Activated naive CD8-positive, alpha-beta T cell treated with anti-CD3 and anti-CD28 coated beads, Interleukin-2, amount 10 ng/mL, durations not matched to agents 7 days and 5 days (primary cell): ENCODE measurements around the gene FBXL3. TPM values are rescaled to one million over a fixed set of nuclear protein-coding genes. Genes with fewer than 3 reads are reported as not detected.

Experiments
- ATAC-seq: fragments of 150-1000 bp; cut with Tn5 transposase; one replicate; pipeline ENCODE4 v1.10.0; 2021; ENCODE audit warnings: low read depth, moderate library complexity
- POLR2A ChIA-PET: fragments of 350-600 bp; sonication (Branson Sonifier 250); formaldehyde crosslinking; loops from one replicate; lab custom pipeline; 2021; ENCODE audit warnings: antibody characterized with exemption; lab: Charles Lee
- DNase-seq: peaks from one replicate; pipeline ENCODE4 v3.0.0; 2021
- H3K27ac Mint-ChIP-seq: one replicate; pipeline ENCODE4 v1.8.0; 2022; ENCODE audit warnings: mild to moderate bottlenecking, mixed read lengths
- H3K27me3 Mint-ChIP-seq: one replicate; pipeline ENCODE4 v1.8.0; 2022; ENCODE audit warnings: mild to moderate bottlenecking, moderate library complexity, mixed read lengths
- H3K36me3 Mint-ChIP-seq: one replicate; pipeline ENCODE4 v1.8.0; 2021; ENCODE audit warnings: mild to moderate bottlenecking, mixed read lengths
- H3K4me1 Mint-ChIP-seq: one replicate; pipeline ENCODE4 v1.8.0; 2021; ENCODE audit warnings: mixed read lengths
- H3K4me3 Mint-ChIP-seq: one replicate; pipeline ENCODE4 v1.8.0; 2022; ENCODE audit warnings: mild to moderate bottlenecking, moderate library complexity, mixed read lengths
- H3K9me3 Mint-ChIP-seq: one replicate; pipeline ENCODE4 v1.8.0; 2021; ENCODE audit warnings: mixed read lengths
- total RNA-seq, 2 experiments: library from RNA; stranded (reverse); gene quantifications; one replicate each; pipeline ENCODE4 v1.2.3, GENCODE V29; 2021

Gene FBXL3
- total RNA-seq, 2 experiments from 2014 or later: 46.1 to 47.7 TPM

DNA sequence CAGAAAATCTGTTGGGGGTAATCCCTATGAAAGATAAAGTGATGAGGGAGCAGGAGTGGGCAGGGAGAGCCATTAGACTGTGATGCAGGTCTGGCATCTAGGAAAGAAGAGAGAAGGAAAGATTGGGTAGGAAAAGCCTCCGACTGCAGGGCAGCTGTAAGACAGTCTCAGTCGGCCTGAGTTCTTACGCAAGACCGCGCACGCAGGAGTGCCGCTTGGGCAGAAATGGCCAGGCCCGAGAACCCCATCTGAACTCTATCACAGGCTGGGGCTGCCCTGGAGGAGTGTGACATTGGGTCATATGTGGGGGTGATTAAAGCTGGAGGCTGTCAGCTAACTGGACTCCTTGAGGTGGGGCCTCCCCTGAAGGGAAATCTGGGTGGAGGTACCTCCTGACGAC, 13.9 kb upstream of the FBXL3 start:
- H3K27ac Mint-ChIP-seq: no peak overlapping the region
- H3K36me3 Mint-ChIP-seq: peaks cover 3% of the 10 kb centered on the region
- POLR2A ChIA-PET: interaction anchor here (1.5 kb wide), 1 partner anchor 49 kb away, joined by 4 read pairs; the partner anchor contains the start of gene CLN5
- no peak for ATAC-seq
- H3K4me3 Mint-ChIP-seq: no peak overlapping the region
- peaks cover 2% of the 10 kb centered on the region for H3K4me1 Mint-ChIP-seq
- DNase-seq: no peak
- no peaks in the 10 kb centered on the region for H3K27me3 Mint-ChIP-seq
- no peaks in the 10 kb centered on the region for H3K9me3 Mint-ChIP-seq

DNA sequence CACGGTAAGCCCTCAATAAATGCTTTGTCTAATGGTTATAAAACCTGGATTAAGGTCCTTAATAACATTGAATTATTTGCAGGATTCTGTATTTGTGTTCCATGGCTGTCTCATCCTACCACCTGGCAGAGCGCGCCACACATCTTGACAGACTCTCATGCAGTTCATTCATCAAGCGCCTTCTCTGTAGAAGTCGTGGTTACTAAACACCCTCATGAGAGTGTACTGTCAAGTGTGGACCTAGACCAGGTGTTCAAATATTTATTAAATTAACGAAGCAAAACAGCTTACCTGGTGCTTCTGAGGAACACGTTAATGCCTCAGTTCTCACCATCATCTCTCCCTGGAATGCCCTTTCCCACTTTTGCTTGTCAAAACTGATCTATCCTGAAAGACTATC, 13.1 kb upstream of the FBXL3 start:
- POLR2A ChIA-PET: no interaction called here
- no peak overlapping the region for H3K27ac Mint-ChIP-seq

DNA sequence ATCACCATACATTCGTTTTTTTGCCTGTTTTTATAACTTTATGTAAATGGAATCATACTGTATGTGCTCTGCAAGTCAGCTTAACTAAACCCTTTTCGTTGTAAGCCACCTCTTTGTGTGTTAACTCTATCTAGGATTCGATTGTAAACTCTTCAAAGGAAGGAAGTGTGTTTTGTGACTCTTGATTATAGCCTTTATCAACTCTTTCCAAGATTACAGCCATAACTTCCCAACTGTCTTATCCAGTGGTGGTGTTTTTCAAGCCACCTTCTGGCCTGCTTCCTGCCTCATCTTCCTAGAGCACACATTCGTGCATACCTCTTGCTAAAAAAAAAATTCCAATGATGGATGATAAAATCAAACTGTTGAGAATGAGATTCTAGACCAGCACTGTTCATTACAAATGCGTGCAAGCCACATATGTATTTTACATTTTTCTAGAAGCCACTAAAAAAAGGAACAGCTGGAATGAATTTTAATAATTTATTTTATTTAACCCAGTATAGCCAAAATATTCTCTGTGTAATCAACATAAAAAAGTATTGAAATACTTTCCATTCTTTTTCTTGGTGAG, 12.0 kb upstream of the FBXL3 start:
- no peak for ATAC-seq
- POLR2A ChIA-PET: no interaction called here

More for the DNA sequence above, 13.1 kb upstream of the FBXL3 start:
- H3K4me1 Mint-ChIP-seq: peaks cover 2% of the 10 kb centered on the region
- H3K27me3 Mint-ChIP-seq: no peaks in the 10 kb centered on the region
- DNase-seq (no peak), ATAC-seq (no peak)
- no peaks in the 10 kb centered on the region for H3K9me3 Mint-ChIP-seq
- H3K4me3 Mint-ChIP-seq: no peak overlapping the region
- H3K36me3 Mint-ChIP-seq: peaks cover 3% of the 10 kb centered on the region

DNA sequence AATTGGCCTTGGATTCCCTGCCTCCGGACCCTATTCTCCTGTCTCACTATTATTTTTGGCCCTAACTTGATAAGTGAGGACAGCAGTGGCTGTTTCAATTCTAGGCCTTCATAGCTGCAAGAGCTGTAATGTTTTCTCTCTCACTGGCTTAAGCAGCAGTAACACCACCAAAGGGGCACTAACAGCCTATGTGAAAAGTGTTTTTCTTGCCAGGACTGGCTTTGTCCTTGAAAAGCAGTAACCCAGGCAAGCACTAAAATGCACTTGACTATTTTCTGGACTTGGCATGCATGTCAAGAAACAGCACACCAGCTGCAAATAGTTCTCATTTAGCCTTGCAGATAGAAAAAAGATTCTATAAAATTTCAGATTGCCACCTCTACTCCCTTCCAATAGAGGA, 9.3 kb upstream of the FBXL3 start:
- DNase-seq: no peak
- Mint-ChIP-seq H3K27me3 (no peaks in the 10 kb centered on the region), H3K27ac (no peak overlapping the region), H3K36me3 (no peaks in the 10 kb centered on the region), H3K4me3 (no peak overlapping the region), H3K9me3 (no peaks in the 10 kb centered on the region), H3K4me1 (no peaks in the 10 kb centered on the region)
- no peak for ATAC-seq
- POLR2A ChIA-PET: no interaction called here

More for the DNA sequence above, 12.0 kb upstream of the FBXL3 start:
- no peaks in the 10 kb centered on the region for H3K27me3 Mint-ChIP-seq
- no peak overlapping the region for H3K27ac Mint-ChIP-seq
- H3K4me3 Mint-ChIP-seq: no peak overlapping the region
- no peak for DNase-seq
- peaks cover 3% of the 10 kb centered on the region for H3K36me3 Mint-ChIP-seq
- peaks cover 2% of the 10 kb centered on the region for H3K4me1 Mint-ChIP-seq
- H3K9me3 Mint-ChIP-seq: no peaks in the 10 kb centered on the region

DNA sequence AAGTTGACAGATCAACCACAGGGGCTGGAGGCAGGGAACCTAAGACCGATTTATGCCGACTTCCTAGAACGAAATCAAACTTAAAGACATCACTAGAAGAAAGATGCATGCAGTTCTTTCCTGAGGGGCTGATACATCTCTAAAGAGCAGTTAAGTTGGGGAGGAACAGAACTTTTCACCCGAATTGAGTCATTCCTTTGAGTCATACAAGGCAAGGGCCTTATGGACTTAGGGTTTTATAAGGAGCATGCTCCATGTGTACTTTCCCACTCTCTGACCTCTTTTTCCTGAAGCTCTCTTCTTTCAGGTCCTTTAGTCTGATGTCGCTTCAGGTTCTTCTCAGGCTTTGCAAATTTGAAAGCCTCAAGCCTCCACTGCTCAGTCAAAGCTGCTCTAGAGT, 7.9 kb upstream of the FBXL3 start:
- no peaks in the 10 kb centered on the region for H3K9me3 Mint-ChIP-seq
- H3K4me3 Mint-ChIP-seq: no peak overlapping the region
- no peaks in the 10 kb centered on the region for H3K27me3 Mint-ChIP-seq
- no peaks in the 10 kb centered on the region for H3K4me1 Mint-ChIP-seq
- ATAC-seq (no peak), DNase-seq (no peak)
- H3K36me3 Mint-ChIP-seq: no peaks in the 10 kb centered on the region
- POLR2A ChIA-PET: interaction anchor here (1.1 kb wide), 1 partner anchor 9 kb away, joined by 4 read pairs; no protein-coding TSS in a partner anchor
- no peak overlapping the region for H3K27ac Mint-ChIP-seq

DNA sequence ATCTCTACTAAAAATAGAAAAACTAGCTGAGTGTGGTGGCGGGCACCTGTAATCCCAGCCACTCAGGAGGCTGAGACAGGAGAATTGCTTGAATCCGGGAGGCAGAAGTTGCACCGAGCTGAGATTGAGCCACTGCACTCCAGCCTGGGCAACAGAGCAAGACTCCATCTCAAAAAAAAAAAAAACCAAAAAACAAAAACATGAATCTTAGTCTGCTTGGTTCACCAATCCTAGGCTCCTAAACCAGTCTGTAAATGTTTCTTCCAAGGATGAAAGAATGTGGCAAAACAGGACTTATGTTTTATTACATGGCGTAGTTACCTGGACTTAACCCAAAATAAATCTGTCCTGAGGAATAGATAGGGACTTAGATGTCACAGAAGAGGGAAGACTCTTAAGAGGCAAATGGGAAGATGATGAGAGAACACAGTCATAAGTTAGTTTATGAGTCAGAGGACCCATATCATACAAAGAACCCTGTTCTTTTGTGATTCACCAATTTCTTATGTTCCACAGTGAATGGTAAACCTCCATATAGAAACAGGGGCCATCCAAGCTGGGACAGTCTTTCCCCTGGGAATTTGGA, 6.9 kb upstream of the FBXL3 start:
- Mint-ChIP-seq H3K36me3 (peaks cover under 1% of the 10 kb centered on the region), H3K4me1 (no peaks in the 10 kb centered on the region), H3K27me3 (peaks cover 3% of the 10 kb centered on the region), H3K4me3 (no peak overlapping the region), H3K27ac (no peak overlapping the region), H3K9me3 (no peaks in the 10 kb centered on the region)
- no peak for DNase-seq
- POLR2A ChIA-PET: interaction anchor here (0.7 kb wide), 1 partner anchor 98 kb away, joined by 4 read pairs; no protein-coding TSS in a partner anchor
- no peak for ATAC-seq

DNA sequence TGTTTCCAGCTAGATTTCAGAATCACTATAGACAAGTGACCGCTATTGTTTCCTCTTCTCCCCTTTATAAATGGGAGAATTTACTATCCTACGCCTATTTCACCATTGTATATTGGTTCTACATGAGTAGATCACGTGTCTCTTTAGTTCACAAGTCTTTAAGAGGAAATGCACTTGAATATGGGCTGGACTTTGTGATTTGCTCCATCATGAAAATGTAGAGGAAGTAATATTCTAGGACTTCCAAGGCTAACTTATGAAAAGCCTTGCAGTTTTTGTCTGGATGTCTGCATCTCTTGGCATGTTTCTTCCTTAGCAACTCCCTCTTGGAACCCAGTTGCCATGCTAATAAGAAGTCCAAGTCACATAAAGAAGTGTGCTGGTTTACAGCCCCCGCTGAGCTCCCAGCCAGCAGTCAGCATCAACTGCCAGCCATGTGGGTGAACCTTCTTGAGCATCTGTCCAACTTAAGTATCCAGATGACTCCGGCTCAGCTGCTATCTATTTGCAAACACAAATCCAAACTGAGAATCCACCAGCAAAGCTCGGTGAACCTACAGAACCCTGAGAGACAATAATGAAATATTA, 4.8 kb upstream of the FBXL3 start:
- H3K4me3 Mint-ChIP-seq: no peak overlapping the region
- H3K4me1 Mint-ChIP-seq: peaks cover 7% of the 10 kb centered on the region
- no peak for DNase-seq
- ATAC-seq: no peak
- H3K27ac Mint-ChIP-seq: no peak overlapping the region
- H3K36me3 Mint-ChIP-seq: peaks cover 2% of the 10 kb centered on the region
- POLR2A ChIA-PET: no interaction called here
- no peaks in the 10 kb centered on the region for H3K9me3 Mint-ChIP-seq
- peaks cover 3% of the 10 kb centered on the region for H3K27me3 Mint-ChIP-seq

DNA sequence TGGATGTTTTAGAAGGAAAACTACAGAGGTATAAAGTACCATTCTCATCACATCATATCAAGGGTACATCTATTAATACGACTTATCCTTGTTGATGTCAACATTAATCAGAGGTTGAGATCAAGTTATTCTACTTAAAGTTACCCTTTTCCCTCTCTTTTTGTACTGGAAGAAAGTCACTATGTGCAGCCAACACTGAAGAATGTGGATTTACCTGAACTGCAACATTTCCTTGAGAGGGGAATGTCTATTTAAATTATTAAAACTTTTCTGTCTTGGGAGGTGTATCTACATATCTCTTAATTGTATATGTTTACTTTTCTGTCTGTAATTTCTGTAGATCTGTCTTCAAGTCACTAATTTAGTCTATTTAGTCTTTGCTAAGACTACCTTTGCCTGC, 2.5 kb upstream of the FBXL3 start:
- Mint-ChIP-seq H3K9me3 (no peaks in the 10 kb centered on the region), H3K27me3 (peaks cover 3% of the 10 kb centered on the region), H3K27ac (no peak overlapping the region), H3K4me3 (no peak overlapping the region), H3K36me3 (peaks cover 3% of the 10 kb centered on the region), H3K4me1 (peaks cover 15% of the 10 kb centered on the region)
- POLR2A ChIA-PET: no interaction called here
- ATAC-seq: no peak
- DNase-seq: no peak

DNA sequence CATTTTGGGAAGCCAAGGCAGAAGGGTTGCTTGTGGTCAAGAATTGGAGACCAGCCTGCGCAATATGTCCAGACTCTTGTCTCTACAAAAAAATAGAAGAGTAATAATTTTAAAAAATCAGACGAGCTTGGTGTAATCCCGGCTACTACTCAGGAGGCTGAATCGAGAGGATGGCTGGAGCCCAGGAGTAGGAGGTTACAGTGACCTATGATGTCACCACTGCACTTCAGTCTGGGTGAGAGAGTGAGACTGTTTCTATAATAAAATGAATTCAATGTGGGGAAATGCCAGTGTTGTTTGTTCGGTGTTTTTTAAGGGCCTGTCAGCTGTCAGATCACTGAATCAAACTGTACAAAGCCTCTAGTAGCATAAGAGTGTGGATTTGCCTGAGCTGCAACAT, 1.2 kb upstream of the FBXL3 start:
- Mint-ChIP-seq H3K4me3 (peak overlapping the region; percentile 99), H3K36me3 (peaks cover 3% of the 10 kb centered on the region), H3K27me3 (peaks cover 3% of the 10 kb centered on the region), H3K27ac (peak overlapping the region; percentile 74), H3K4me1 (peaks cover 24% of the 10 kb centered on the region), H3K9me3 (no peaks in the 10 kb centered on the region)
- POLR2A ChIA-PET: interaction anchor here (1.2 to 4.0 kb wide), 2 partner anchors 300 to 314 kb away, joined by 3 to 60 read pairs; partner anchors contain the start of gene MYCBP2
- ATAC-seq (no peak), DNase-seq (no peak)

DNA sequence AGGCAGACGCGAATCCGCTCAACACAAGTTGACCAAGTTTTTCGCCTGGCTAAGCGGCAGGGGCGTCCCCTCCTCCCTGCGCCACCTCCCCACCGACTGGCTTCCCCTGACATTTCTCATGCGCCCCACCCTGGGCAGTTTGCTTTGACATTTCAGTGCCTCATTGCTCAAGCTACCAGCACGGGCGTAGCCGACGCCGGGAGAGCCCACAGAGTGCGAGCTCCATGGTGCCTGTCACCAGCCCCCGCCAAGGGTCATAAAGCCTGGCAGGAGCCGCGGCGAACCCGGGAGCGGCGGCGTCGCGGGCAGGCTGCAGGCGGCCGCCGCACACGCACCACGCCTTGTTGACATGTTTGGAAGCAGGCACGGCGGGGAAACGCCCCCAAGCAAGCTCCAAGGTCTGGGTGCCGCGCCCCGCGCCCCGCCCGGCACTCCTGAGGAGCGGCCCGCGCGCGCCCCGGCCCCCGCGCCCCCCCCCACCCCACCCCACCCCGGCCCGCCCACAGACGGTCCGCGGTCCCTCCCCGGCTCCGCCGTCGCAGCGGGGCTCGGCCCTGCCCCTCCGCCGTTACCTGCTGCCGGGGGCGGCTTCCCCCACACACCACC, 601 bp downstream of the FBXL3 start:
- Mint-ChIP-seq H3K4me1 (peaks cover 38% of the 10 kb centered on the region), H3K9me3 (no peaks in the 10 kb centered on the region), H3K36me3 (peaks cover 7% of the 10 kb centered on the region), H3K27ac (peak overlapping the region; percentile 92), H3K27me3 (peaks cover 3% of the 10 kb centered on the region), H3K4me3 (peak overlapping the region; percentile 99)
- ATAC-seq: peak; percentile 65
- POLR2A ChIA-PET: interaction anchor here (0.6 to 4.0 kb wide), 18 partner anchors 8 to 1475 kb away, joined by 3 to 78 read pairs (median 4); partner anchors contain the start of genes CLN5, KCTD12 and MYCBP2
- DNase-seq: peak; percentile 84

DNA sequence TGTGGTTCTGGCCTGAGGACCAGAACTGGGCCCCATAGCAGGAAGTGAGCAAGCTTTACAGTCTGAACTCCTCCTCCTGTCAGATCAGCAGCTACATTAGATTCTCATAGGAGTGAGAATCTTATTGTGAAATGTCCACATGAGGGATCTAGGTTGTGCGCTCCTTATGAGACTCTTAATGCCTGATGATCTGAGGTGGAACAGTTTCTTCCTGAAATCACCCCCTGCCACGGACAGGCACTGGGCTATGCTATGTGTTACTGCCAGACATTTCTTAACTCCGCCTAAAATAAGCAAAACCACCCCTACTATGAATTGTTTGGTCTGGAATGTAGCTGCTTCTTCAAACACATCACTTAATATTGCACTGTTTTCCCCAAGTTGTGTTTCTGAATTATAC, 4.6 kb downstream of the FBXL3 start:
- POLR2A ChIA-PET: interaction anchor here (1.6 kb wide), 1 partner anchor 31 kb away, joined by 4 read pairs; the partner anchor contains the start of gene CLN5
- Mint-ChIP-seq H3K9me3 (no peaks in the 10 kb centered on the region), H3K4me1 (peaks cover 35% of the 10 kb centered on the region), H3K36me3 (peaks cover 8% of the 10 kb centered on the region), H3K4me3 (no peak overlapping the region), H3K27me3 (no peaks in the 10 kb centered on the region), H3K27ac (no peak overlapping the region)
- ATAC-seq: no peak
- DNase-seq: no peak

DNA sequence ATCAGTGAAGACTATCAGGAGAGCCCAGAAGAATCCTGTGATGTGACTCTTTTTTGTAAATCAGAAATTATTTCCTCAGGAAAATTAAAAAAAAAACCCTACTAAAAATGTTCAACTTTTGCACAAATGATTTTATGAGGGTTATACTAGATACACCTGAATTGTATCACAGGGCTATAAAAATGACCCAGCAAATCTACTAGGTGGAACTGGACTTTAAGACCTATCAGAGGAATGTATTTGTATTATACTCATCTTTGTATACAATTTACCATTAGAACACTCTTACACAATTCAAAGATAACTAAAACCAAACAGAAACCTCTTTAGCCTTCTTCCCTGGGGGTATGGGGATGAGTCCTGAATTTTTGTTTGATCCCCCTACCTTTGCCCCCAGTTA, 7.2 kb downstream of the FBXL3 start:
- POLR2A ChIA-PET: no interaction called here

DNA sequence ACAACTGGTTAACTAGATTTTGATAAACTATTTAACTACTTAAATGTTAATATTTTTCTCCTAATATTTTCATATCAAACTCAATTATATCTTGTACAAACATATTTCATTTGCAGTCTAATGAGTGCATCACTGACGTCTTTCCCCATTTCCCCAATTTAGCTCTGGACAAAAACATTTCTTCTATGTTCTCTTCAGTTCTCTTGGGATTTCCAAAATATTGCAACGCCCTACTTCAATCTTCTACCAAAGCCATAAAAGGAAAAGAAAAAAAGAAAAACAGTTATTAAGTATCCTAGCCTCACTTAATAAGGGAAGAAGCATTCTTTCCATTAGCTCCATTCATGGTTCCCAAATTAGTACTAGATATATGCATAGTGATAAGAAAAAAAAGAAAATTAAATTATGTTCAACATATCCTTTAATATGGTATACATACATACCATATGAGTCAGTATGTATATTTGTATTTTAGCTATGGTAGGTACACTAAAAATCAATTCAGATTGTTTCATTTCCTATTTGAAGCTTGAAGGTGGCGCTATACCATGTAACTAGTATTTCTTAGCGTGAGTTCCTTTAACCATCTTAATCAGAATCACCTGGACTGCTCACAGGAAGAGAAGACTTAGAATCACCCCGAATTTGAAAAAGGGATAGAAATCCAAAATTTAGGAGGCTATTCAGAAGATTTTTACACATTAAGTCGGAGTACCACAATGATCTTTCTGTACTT, 9.9 kb downstream of the FBXL3 start:
- POLR2A ChIA-PET: interaction anchor here (2.1 kb wide), 1 partner anchor 9 kb away, joined by 23 read pairs; the partner anchor contains the start of gene FBXL3
- ATAC-seq (no peak), DNase-seq (no peak)
- H3K9me3 Mint-ChIP-seq: no peaks in the 10 kb centered on the region
- H3K27ac Mint-ChIP-seq: no peak overlapping the region
- no peak overlapping the region for H3K4me3 Mint-ChIP-seq
- peaks cover 32% of the 10 kb centered on the region for H3K36me3 Mint-ChIP-seq
- H3K4me1 Mint-ChIP-seq: peaks cover 11% of the 10 kb centered on the region
- H3K27me3 Mint-ChIP-seq: no peaks in the 10 kb centered on the region

More for the DNA sequence above, 7.2 kb downstream of the FBXL3 start:
- H3K4me1 Mint-ChIP-seq: peaks cover 31% of the 10 kb centered on the region
- no peak for DNase-seq
- ATAC-seq: no peak
- no peak overlapping the region for H3K27ac Mint-ChIP-seq
- H3K4me3 Mint-ChIP-seq: no peak overlapping the region
- no peaks in the 10 kb centered on the region for H3K9me3 Mint-ChIP-seq
- peaks cover 18% of the 10 kb centered on the region for H3K36me3 Mint-ChIP-seq
- H3K27me3 Mint-ChIP-seq: no peaks in the 10 kb centered on the region
